HG03045 (cell line): ENCODE measurements around the gene FOXP1.

Source experiments
- ATAC-seq: cut with Tn5 transposase; IDR thresholded peaks from one replicate; pipeline ENCODE4 v1.9.1; 2021; ENCODE audit warnings: mild to moderate bottlenecking, moderate library complexity; ENCODE audit not compliant: unreplicated experiment

The FOXP1 gene

DNA sequence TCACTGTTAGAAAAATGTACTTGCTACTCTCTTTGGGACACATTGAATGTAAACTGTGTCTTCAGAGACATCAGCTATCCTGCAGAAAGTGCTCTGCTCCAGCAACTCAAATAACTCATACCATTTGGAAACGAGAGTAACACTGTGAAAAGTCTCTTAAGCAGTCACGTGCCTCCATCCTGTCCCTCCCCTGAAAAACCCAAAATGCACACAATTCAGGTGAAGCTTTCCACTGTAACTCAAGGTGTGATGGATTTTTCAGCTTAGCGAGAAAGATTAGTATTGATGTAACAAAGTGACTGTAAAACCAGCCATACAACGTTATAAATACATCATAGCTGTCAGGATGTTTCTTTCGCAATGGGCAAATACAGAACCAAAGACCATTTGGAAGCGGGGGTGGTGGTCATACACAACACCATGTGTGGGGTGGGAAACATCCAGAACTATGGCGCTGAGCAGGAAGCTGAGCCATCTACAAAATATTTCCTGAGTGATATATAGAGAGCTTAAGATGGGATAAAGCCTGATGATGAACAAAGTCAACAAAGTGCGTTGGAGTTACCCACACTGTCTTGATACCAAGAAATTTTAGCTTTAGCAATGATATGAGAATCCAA, 332.3 kb downstream of the FOXP1 start:
- ATAC-seq = no peak

DNA sequence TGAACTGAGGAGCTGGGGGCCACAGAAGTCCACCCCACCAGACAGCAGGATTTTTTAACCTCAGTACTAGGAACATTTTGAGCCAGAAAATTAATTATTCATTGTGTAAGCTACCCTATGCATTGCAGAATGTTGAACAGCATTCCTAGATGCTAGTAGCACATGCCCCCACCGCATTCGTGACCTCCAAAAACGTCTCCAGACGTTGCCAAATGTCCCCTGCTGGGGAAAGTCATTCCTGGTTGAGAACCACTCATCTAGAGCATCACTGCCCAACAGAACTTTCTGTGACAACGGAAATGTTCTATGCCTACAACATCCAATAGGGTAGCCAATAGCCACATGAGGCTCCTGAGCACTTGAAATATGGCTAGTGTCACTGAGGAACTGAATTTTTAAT, 333.5 kb downstream of the FOXP1 start:
- no peak for ATAC-seq

DNA sequence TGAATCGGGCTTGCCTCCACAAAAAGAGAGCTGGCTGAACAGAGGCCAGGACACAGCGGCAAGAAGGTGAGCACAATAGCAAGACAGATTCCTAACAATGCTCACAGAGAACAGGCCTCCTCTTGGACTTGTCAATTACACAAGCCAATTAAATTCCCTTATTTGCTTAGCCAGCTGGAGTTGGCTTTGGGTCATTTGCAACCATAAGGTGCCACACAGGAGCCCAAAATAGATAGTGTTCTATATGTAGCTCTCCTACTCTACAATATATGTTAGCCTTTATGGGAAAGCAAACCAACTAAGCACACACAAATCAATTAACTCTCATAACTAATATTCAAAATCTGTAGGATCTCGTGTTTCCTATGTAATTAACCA, 335.6 kb downstream of the FOXP1 start:
- ATAC-seq = no peak

DNA sequence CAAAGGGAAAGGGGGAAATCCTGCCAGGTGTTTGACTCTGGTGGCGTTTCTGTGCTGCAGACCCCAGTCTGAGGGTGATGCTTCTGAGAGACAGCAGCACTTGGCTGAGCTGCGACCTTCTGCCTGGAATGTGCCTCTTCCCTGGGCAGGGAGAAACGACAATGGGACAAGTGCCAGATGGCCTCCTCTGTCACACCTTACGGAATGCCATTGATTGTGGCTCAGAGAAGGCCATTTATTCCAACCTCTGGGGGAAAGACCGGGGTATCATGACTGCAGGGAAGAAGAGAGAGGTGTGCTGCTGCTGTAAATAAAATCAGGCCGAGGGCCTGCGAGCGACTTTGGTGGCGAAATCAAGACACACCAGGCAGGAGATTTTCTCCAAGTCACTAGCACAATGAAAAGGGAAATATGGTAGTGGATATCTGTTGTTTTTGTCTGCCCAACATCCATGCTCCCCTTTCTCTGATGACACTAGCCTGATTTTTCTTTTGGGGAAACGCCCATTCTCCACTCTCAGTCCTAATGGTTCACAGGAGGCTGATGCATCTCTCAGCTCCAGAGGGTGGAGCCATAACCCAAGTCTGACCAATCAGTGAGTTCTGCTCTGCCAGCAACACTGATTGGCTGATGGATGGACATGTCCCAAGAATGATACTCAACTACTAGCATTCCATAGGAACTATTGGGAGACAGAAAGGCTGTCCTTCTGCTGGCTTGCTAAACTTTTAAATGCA, 336.1 kb downstream of the FOXP1 start:
- ATAC-seq = no peak

DNA sequence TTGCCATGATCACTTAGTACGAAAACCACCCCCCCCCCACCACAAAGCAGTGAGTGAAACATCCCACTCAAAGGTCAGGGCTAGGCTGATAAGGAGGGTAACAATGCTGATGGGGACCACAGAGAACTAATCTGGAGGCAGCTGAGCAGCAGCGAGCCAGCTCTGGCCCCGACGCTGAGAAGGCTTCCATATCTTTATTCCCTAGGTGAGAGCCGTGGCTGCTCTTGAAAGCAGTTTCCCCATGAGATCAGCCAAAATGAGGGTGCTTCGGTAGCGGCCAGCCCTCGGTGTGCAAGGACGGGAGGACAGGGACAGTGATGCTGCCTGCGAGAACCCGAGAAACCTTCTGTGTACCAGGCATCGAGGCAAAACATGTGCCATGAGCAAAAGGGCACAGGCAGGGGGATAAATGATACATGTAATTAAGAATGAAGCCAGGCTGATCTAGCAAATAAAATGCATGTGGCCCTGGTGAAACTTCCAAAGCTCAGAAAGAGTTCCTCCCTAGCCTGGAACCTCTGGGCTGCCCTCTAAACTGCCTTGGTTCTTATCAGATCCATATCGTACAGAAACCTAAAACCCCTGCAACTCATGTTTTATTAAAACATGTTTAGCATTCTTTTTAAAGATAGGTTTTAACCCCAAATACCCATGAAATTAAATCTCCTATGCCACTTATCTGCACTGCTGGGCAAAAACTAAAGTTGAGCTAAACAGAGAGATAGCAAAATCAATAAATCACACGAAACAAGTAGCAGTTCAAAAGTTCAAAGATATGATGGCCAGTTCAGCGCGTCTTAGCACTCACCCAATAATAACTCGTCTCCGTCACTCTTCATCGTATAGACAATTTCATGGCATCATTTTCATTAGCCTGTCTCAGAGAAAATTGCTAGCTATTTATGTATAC, 337.3 kb downstream of the FOXP1 start:
- ATAC-seq = no peak

DNA sequence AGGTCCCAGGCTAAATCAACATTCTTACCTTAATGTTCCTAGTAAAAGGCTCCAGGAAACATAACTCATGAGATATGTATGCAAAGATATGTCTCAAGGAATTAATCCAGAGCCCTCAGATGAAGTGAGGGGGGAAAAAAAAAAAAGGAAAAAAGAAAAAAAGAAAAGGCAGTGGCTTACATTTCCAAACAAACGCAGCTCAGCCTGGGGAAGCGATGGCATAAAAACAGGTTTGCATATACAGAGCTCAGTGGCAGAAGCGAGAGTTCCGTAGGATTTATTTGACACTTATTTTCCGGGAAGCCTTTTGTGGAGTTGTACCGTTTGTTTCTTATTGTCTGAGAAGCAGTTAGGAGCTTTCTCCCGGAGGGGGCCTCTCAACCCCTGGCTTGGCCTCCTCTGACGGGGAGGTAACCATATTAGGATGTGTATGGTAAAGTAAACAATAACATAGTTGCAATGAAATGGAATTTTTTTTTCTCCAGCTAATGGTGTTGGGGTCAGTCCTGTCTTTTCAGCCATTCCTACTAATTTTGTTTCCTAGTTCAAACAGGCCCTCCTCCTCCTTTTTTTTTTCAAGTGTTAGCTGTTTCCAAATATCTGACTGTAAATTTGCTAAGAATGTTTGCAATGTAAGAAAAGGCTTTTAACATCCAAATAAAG, 338.6 kb downstream of the FOXP1 start:
- ATAC-seq = no peak

DNA sequence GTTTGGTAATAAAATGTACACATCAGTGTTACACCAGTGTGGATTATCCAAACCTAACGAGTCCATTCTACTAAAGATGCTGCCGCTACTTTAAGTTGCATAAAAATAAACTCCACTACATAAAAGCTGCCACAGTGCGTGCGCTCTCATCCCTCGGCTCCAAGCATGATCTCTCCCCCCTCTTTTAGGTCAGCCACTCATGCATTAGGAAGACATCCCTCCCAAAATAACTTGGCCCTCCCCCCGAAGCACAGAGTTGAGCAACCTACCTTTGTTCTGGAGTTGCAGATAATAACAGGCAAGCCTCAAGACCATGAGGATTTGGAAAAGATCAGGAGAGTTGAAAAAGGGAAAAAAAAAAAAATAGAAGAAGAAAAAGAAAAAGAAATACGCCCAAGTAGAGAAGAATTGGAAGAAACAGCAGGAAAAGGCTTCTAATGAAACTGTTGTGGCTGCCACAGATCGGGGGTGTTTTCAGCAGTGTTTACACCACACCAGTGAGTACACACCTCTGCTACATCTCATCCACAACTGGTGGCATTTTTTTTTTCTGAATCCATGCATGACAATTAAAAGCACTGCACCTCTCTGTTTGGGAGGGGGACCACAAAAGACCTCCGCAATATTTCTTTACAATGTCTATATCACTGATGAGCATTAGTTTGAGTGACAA, 339.2 kb downstream of the FOXP1 start:
- no peak for ATAC-seq

DNA sequence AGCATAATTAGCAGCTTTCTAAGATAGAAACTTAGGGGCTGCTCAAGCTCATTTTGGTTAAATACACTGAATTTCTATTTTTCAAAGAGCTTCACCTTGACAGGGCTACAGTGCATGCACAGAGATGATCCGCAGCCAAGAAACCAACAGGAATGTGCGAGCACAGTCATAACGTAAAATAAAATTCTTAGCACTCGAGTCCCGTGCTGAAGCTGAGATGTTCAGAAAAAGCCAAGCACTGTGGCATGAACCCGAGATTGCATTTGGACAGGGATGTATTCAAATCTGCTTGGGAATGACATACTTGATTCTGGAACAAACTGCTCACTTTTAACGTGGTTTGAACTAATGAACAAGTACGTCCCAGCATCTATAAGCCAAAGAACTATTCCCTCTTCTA, 340.3 kb downstream of the FOXP1 start:
- ATAC-seq = no peak

DNA sequence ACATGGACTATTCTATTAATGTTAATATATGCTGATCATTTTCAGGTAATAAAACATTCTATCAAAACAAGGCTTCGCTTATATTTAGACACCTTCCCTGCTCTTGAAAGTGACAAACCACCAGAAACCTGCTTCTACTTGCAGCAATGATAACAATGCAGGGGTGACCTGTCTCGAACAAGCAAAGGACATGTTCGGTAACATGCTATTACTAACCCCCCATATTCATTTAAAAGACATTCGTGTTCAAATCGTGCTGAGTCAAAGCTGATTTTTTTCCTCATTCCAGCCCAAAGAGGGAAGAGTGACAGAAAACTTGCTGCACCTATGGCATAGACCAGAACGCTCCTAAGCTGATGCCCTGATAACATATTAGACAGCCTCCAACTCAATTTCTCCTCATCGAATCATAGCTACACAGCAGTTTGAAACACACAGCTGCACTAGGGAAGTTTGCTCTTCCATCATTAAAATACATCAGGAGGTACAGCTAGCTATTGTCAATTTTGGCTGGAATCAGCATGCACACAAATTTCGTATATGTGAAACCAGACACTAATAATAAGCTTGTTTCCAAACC, 341.5 kb downstream of the FOXP1 start:
- no peak for ATAC-seq

DNA sequence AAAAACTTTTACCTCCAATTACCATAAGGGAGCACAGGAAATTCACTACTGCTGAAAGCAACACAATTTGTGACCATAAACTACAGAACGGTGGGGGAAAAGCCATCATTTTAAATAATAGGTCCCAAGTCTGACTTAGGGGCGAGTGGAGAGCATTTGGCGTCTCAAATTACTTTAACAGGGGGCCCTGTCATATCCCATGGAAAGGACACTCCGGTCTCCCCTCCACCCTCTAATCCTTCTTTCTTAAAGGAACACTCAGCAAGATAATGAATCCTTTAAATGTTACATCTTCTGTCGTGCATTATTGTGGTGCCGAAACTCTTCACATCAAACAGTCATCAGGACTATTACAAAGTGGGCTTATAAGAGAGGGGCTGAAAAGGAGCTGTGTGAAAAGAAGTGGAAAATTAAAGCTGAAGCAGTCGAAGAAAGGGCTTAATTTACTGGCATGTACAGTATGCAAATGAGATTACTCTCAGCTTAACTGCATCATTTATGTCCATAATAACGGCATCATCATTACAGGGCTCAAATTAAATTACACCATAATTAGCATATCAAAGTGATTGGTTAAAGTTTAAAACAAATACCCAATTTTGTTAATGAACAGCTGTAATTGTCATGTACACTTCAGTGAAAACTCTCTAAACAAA, 342.2 kb downstream of the FOXP1 start:
- ATAC-seq = no peak

DNA sequence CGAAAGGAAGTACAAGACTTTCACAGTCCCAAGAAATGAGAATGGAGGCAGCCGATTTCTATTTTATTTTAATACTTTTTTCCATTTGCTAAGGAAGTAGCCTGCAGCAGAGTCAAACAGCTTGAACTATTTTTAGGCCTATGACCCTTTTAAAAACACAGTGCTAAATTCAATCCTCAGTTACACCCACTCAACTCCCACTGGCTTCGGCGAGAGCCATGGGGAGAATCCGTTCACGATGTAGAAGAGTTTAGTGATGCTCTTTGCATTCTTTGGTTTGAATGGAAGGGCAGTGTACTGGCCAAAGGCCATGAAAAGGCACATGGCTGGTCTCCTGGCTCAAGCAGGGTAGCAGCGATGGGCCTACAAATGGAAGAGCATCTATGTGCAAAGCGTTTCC, 343.5 kb downstream of the FOXP1 start:
- no peak for ATAC-seq

DNA sequence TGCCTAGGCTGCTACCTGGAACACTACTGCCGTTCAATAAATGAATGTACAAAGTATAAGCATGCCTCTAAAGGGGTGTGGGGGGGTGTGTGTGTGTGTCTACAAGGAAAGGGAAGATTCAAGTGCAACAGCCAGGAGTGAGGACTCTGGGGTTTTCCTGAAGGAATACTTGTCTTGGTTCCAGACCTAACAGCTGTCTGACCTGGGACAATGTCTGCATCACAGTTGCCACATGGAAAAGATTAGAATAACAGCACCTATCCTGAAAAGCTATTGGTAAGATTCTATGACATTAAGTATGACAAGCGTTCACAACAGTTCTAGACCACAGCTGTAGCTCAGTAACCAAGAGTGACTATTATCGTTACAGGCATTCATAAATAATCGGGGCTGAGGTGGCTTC, 345.2 kb downstream of the FOXP1 start:
- no peak for ATAC-seq

DNA sequence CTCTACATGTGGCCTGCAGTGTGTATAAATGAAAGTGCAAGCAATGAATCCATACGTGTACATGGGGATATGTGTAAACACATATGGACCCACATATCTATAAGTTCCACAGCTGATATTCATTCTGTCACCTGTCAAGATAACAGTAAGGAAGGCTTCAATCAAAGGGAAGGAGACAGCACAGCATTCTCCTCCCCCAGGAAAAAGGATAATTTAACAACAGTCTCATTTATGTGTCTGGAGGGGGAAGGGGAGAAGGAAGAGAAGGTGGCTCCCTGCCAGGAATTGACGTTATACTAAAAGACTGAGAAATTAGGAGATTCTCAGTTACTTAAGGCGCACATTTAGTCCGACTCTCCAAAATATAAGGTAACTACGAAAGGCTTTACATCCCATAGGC, 345.9 kb downstream of the FOXP1 start:
- no peak for ATAC-seq

DNA sequence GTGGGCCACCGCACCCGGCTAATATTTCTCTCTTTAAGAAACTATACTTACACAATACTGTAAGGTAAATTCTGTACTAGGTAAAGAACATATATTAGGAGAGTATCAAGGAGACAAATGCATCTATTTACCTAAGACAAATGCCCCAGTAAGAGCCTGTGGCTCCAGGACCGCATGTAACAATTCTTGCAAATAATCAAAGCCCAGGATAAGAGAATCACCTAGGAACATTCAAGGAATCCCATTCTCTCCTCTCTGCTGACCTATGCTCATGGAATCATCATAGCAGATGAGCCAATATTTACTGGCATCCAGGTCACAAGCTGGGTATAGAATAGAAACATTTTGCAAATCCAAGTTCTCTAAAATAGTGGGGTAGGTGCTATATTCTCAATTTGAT, 347.7 kb downstream of the FOXP1 start:
- no peak for ATAC-seq

DNA sequence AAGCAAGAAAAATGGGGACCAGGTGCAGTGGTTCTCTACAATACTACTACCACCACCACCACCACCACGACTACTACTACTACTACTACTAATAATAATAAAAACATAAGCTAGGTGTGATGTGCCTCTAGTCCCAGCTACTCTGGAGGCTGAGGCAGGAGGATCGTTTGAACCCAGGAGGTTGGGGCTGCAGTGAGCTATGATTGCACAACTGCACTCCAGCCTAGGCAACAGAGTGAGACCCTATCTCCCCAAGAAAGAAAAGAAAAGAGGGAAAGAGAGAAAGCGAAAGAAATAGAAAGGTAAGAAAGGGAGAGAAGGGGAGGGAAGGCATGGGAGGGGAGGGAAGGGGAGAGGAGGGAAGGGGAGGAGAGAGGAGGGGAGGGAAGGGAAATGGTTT, 350.6 kb downstream of the FOXP1 start:
- ATAC-seq = no peak

DNA sequence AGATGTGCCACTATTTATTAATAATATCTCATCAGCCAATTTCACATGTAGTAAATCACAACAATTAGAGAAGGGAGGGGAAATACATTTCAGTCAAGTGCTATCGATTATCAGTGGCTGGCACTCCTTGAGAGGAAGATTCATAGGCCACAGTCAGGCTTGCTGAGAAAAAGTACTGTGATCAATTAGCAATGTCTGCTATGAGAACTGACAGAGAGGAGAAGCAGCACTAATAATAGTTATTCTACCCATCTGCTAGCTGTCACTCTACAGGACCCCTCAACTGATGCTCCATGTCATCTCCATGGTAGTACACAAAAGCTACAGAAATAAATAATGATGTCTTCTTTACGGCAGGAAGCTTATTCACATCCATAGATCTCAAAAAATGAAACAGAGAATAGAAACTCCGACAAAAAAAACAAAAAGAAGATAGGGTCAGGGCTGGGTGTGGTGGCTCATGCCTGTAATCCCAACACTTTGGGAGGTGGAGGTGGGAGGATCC, 351.3 kb downstream of the FOXP1 start:
- no peak for ATAC-seq

DNA sequence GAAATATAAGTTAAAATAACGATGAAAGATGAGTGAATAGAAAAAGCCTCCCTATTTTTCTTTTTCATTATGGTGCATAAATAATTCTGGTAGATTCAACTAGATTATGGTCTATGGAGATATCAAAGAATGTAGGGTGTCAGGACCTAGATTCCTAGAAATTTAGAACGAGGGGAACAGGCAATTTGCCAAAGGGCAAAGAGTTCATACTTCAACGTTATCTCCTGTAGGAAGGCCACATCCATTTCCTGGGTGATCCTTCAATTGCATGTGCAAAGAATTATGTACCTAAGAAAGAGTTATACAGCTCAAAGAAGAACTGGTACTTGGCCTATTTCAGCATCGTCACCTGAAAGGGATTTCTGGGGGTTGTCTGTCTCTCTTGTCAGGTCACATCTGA, 351.8 kb downstream of the FOXP1 start:
- ATAC-seq = no peak

DNA sequence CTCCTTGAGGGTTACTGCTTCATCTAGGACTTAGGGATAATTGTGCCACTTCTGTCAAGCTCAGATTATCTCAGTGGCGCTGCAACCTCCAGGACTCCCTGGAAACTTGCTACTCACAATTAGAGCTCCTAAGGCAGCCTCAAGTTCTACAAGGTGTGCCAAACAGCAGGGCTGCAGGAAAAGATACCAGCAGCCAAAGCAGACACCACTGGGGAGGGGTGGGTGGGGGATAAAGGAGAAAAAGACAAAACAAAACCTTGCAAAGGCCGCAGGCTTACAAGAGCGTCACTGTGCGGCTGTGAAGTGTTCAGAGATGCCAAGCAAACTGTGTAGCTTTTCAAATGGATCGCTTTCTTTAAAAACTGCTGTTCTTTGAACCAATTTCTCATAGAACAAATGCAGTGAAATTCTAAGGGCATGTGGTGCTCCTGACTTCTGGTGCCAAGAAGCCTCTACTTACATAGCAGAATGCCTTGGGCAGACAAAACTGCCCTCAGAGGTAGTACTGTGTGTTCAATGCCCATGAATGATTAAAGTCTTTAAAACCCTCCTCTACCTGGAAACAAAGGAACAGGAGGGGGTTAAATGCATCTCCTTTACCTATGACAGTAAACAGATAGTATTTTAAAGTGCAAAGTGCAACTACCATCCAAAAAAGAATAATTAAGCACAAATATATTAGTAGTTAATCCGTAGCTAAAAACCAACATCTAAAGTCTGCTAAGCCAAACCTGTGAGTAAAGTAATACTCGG, 353.4 kb downstream of the FOXP1 start:
- no peak for ATAC-seq
